Colon (tissue), 2 donors: ENCODE data around the gene TUBGCP2.
"Not testable (repeated sequence)": the region's sequence is repeated elsewhere in the genome, so short reads cannot be mapped to it uniquely, and the experiment has no call there.

Experiments
- FAIRE-seq: peaks from 2 replicates; lab custom pipeline; 2012; peaks lifted over from hg19 to GRCh38; lab: Jason Lieb, UNC
- donor health status: control.
- donor health status: control.

TUBGCP2 gene

GRCh38 chr10:133324198-133324792 lies 15.6 kb upstream of the TUBGCP2 start:
- FAIRE-seq, result no peak

- not testable (repeated sequence) for FAIRE-seq
These were observed 13.5 kb upstream of the TUBGCP2 start for GRCh38 chr10:133322064-133322709.

GRCh38 chr10:133320852-133321422 lies 12.3 kb upstream of the TUBGCP2 start:
- not testable (repeated sequence) for FAIRE-seq

GRCh38 chr10:133318494-133319127 lies 9.9 kb upstream of the TUBGCP2 start:
- no peak for FAIRE-seq

GRCh38 chr10:133316732-133317131 lies 8.1 kb upstream of the TUBGCP2 start:
- no peak for FAIRE-seq

- FAIRE-seq, result no peak
These were observed 7.6 kb upstream of the TUBGCP2 start for GRCh38 chr10:133316266-133316665.

GRCh38 chr10:133315847-133316246 lies 7.2 kb upstream of the TUBGCP2 start:
- FAIRE-seq, result no peak

GRCh38 chr10:133314911-133315310 lies 6.2 kb upstream of the TUBGCP2 start:
- FAIRE-seq, result no peak

GRCh38 chr10:133313192-133313591 lies 4.5 kb upstream of the TUBGCP2 start:
- FAIRE-seq, result no peak

- no peak for FAIRE-seq
These were observed 4.1 kb upstream of the TUBGCP2 start for GRCh38 chr10:133312769-133313145.

GRCh38 chr10:133312016-133312768 lies 3.5 kb upstream of the TUBGCP2 start:
- FAIRE-seq, result no peak

- FAIRE-seq, result no peak
These were observed 2.9 kb upstream of the TUBGCP2 start for GRCh38 chr10:133311570-133311969.

GRCh38 chr10:133310789-133311188 lies 2.1 kb upstream of the TUBGCP2 start:
- no peak for FAIRE-seq

GRCh38 chr10:133310399-133310755 lies 1.7 kb upstream of the TUBGCP2 start:
- no peak for FAIRE-seq

GRCh38 chr10:133309720-133310398 lies 1.2 kb upstream of the TUBGCP2 start:
- FAIRE-seq, result no peak

- FAIRE-seq, result no peak
These were observed 538 bp upstream of the TUBGCP2 start for GRCh38 chr10:133309100-133309719.

- FAIRE-seq, result no peak
These were observed 774 bp downstream of the TUBGCP2 start for GRCh38 chr10:133307776-133308420.

- FAIRE-seq, result no peak
These were observed 1.7 kb downstream of the TUBGCP2 start for GRCh38 chr10:133306941-133307379.

- no peak for FAIRE-seq
These were observed 2.6 kb downstream of the TUBGCP2 start for GRCh38 chr10:133306097-133306476.

GRCh38 chr10:133303206-133303605 lies 5.5 kb downstream of the TUBGCP2 start:
- FAIRE-seq, result no peak

GRCh38 chr10:133302230-133302629 lies 6.4 kb downstream of the TUBGCP2 start:
- no peak for FAIRE-seq
